Measurements from ENCODE around the gene RNASET2.

DNA sequence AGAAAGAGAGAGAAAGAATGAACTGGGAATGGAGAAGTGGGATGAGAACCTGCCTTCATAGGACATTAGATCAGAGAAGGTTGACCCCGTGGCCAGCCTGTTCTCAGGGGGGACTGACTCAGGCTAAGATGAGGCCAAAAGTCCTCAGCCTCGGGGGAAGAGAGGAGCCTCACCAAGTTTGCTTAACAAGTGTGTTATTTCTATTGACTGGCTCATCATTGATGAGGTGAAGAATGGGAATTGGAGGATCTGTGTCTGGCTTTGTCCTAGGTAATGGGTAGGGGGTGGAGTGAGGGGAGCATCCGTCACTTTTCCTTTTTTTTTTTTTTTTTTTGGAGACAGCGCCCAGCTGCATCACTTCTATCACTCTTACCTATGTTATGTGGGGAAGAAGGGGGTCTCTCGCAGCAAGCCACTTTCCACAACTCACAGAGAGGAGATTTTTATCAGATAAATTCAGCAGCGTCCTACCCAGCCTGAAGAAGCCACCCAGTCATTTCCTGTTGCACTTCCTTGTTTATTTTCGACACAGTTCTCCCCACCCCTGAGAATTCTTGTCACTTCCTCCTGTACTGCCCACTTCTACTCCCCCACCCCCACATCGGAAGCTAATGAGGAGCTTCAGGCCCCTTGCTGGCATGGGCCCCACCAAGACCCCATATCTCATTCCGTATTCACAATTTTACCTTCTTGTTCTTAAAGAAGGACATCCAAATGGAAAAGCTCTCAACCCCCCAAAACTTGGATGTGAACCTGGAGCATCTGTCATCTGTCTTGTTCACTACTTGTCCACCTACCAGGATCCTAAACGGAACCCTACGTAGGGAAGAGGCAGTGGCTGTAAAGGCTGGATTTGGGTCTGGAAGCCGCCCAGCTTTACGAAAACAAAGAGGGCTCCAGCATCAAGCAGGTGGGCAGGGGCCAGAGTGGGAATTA lies 2.8 kb upstream of the RNASET2 start:
- TF ChIP-seq, protein P1, sequence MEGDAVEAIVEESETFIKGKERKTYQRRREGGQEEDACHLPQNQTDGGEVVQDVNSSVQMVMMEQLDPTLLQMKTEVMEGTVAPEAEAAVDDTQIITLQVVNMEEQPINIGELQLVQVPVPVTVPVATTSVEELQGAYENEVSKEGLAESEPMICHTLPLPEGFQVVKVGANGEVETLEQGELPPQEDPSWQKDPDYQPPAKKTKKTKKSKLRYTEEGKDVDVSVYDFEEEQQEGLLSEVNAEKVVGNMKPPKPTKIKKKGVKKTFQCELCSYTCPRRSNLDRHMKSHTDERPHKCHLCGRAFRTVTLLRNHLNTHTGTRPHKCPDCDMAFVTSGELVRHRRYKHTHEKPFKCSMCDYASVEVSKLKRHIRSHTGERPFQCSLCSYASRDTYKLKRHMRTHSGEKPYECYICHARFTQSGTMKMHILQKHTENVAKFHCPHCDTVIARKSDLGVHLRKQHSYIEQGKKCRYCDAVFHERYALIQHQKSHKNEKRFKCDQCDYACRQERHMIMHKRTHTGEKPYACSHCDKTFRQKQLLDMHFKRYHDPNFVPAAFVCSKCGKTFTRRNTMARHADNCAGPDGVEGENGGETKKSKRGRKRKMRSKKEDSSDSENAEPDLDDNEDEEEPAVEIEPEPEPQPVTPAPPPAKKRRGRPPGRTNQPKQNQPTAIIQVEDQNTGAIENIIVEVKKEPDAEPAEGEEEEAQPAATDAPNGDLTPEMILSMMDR (IDR thresholded peaks at IDR 0.05; ENCODE audit: low read length) = no peak
- no peak for TF ChIP-seq EZH2 (IDR thresholded peaks at IDR 0.05; ENCODE audit: borderline replicate concordance, low read length)

Data from OCI-LY1 (cell line).